Kasumi-1 (cell line): ENCODE data around the gene PRPF6.
"Not testable (repeated sequence)": the region's sequence is repeated elsewhere in the genome, so short reads cannot be mapped to it uniquely, and the experiment has no call there.

Experiments used
- DNase-seq, 2 experiments: peaks; one replicate each; lab custom pipeline; 2025; lab: John Stamatoyannopoulos, UW

PRPF6 gene

GRCh38 chr20:63960654-63961621 is 20.0 kb upstream of the PRPF6 start:
- DNase-seq: not testable (repeated sequence)

- DNase-seq: no peak
These were observed 19.1 kb upstream of the PRPF6 start for GRCh38 chr20:63961664-63962425.

DNA sequence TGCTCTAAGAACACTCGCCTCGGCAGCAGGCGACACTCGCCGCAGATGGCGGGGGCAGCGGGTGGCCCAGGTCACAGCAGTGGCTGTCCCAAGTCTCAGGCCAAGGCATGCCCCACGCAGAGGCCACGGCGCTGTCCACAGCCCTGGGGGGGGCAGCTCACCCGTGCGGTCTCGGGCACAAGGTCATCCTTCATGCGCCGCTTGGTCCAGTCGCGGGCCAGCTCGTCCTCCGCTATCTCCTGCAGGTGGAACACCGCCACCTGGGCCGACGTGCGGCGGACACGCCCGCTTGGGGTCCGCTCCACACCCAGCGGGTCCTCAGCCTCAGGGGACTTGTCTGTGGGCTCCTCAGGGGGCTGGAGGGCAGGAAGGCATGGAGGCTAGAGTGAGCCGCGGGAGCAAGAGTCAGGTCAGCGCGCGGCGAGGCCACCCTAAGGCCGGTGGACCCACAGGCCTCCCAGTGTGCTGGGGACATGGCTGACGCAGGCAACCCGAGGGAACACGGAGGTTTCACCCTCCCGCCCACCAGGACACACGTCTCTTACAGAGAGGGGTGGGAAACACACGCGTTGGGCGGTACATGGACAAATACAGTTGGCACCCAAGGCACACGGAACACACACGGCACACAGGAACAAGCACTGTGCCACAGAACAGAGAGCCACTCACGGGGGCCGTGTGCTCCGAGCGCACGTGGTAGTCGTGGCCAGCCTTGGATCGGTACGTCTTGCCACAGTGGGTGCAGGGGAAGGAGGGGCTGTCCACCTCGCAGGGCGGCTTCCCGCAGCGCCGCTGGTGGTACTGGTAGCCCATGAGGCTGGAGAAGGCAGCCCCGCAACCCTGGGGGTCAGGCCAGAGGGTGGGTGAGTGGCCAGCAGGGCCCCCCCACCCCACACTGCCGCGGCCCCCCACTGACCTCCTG is 18.2 kb upstream of the PRPF6 start:
- no peak for DNase-seq

- DNase-seq: no peak
These were observed 17.6 kb upstream of the PRPF6 start for GRCh38 chr20:63963348-63963741.

DNA sequence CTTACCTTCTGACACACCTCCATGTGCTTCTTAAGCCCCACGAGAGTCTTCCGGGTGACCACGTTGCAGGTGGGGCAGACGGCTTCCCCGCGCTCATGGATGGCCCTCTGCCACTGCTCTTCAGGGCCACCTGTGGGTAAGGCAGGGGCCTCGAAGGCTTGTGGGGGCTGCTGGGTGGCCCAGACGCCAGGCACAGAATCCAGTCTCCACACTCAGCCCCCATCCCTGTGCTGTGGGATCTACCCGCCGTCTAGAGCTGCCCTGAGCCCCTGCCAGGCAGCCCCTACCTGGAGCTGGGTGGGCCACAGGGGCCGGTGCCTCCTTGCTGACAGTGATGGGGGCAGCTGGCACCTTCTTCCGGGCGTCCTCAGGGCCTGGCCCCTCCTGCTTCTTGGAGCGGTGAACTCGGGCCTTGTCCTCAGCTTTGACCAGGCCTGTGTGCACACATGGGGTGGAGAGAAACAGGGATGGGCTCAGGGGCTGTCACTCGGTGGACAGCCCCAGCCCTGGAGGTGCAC is 17.1 kb upstream of the PRPF6 start:
- DNase-seq: no peak

GRCh38 chr20:63964412-63964811 is 16.5 kb upstream of the PRPF6 start:
- no peak for DNase-seq

DNA sequence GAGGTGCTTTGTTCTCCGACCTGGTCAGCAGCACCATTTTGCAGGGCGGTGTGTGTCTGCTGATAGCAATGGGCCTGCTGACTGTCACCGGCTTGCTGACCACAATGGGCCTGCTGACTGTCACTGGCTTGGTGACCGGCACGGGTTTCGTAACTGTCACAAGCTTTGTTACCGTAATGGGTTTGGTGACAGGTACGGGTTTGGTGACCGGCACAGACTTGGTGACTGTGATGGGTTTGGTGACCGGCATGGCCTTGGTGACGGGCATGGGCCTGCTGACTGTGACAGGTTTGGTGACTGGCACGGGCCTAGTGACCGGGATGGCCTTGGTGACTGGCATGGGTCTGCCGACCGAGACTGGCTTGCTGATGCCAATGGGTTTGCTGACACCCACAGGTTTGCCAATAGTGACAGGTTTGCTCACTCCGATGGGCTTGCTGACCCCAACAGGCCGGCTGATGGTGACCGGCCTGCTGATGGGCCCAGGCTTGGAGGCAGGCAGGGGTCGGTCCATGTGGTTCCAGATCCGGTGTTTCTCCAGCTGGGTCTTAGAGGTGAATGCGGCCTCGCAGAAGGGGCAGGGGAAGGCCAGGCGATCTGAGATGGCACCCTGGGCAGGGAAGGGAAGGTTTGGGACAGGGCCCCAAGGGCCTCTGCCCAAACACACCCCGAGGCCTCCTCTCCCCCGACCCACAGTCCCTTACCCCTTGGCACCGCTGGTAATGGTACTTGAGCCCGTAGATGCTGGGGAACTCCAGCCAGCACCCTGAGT is 14.6 kb upstream of the PRPF6 start:
- no peak for DNase-seq

DNA sequence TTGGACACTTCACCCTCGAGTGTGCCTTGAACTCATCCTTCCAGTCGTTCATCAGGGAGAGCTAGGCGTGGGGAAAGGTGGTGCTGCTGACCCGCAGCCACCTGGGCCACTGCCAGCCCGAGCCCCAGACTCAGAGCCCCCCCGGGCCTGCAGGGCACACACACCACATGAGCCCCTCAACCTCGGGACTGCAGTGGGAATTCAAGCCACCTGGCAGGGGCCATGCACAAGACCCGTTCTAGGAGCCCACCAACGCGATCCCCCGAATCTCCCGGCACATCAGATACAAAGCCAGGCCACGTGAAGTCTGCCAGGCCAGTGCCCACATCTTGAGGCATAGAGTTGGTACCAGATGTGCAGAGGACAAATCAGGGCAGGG is 14.0 kb upstream of the PRPF6 start:
- no peak for DNase-seq

- DNase-seq: no peak
These were observed 13.4 kb upstream of the PRPF6 start for GRCh38 chr20:63967330-63968135.

DNA sequence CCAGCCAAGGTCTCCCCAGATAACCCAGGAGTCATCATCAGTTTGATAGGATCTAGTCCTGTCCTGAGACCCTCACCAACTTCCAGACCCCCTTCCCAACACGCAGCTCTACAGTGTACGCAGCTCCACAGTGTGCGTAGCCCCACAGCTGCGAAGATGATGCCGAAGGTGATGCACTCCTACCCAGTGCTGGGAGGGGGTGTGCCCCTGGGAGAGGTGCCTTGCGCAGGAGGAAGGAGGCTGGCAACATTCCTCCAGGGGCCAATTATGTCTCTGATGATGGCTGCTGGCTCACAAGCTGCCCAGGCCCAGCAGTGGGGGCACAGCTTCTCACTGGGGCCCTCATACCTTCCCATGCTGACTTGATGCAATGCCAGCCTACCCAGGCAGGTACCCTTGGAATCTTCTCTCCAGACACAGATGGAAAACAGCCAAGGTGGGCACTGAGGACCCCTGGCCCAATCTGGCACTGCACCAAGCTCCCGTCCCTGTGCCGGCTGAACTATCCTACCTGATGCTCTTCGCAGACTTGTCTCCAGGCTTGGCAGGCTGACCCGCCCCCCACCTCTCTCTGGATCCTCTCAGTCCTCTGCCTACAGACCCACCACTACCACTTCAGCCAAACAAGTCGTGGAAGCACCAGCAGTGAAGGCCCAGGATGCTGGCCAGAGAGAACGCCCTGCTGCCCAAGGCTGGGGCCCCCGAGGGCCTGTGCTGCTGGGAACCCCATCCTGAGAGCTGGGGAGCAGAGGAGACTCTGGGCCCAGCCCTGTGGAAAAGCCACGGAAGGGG is 12.6 kb upstream of the PRPF6 start:
- DNase-seq: no peak

- DNase-seq: no peak
These were observed 11.8 kb upstream of the PRPF6 start for GRCh38 chr20:63968928-63969760.

GRCh38 chr20:63969838-63970713 is 10.9 kb upstream of the PRPF6 start, which contains the start of gene ZNF512B:
ZNF512B (minus strand) TSS chr20:63969930; CDS start chr20:63967950, 1,980 bp downstream.
- DNase-seq: no peak

DNA sequence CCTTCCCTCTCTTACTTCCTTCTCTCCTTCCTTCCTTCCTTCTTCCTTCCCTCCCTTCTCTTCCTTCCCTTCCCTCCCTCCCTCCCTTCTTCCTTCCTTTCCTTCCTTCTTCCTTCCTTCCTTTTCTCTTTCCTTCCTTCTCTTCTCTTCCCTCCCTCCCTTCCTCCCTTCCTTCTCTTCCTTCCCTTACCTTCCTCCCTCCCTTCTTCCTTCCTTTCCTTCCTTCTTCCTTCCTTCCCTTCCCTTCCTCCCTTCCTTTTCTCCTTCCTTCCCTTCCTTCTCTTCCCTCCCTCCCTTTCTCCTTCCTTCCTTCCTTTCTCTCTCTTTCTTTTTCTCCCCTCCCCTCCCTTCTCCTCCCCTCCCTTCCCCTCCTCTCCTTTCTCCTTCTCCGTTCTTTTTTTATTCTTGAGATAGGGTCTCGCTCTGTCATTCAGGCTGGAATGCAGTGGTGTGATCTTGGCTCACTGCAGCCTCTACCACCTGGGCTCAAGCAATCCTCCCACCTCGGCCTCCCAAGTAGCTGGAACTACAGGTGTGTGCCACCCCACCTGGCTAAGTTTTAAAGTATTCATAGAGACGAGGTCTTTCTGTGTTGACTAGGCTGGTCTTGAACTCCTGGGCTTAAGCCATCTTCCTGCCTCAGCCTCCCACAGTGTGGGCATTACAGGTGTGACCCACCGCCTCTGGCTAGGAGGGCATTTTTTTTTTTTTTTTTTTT is 10.1 kb upstream of the PRPF6 start:
- DNase-seq: no peak

DNA sequence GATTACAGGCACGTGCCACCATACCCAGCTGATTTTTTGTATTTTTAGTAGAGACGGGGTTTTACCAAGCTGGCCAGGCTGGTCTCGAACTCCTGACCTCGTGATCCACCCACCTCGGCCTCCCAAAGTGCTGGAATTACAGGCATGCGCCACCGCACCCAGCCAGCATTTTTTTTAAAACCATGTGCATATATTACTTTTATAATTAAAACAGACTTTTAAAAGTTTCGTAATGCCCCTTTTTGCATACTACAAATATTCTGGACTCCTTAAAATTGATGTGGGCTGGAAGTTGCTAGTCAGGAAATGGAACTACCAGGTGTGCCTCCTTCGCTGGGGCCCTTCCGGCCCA is 9.0 kb upstream of the PRPF6 start:
- not testable (repeated sequence) for DNase-seq

GRCh38 chr20:63972312-63973159 is 8.4 kb upstream of the PRPF6 start:
- DNase-seq: no peak

- DNase-seq: no peak
These were observed 7.8 kb upstream of the PRPF6 start for GRCh38 chr20:63973160-63973479.
